NT2/D1 (cell line): ENCODE measurements around the gene FOXC1.

Experiments
- YY1 ChIP-seq: IDR thresholded peaks from 2 replicates; pipeline ENCODE4 v1.6.1; 2011; ENCODE audit not compliant: insufficient read length, insufficient read depth
- ZNF274 ChIP-seq: IDR thresholded peaks from 2 replicates; pipeline ENCODE4 v1.6.1; 2011; ENCODE audit warnings: mild to moderate bottlenecking, low read depth, low read length

GRCh38 chr6:1641343-1641885, 31.7 kb downstream of the FOXC1 start:
- TF ChIP-seq ZNF274 (no peak), YY1 (no peak)
